ENCODE results near the gene NEURL4.

Gene NEURL4

DNA sequence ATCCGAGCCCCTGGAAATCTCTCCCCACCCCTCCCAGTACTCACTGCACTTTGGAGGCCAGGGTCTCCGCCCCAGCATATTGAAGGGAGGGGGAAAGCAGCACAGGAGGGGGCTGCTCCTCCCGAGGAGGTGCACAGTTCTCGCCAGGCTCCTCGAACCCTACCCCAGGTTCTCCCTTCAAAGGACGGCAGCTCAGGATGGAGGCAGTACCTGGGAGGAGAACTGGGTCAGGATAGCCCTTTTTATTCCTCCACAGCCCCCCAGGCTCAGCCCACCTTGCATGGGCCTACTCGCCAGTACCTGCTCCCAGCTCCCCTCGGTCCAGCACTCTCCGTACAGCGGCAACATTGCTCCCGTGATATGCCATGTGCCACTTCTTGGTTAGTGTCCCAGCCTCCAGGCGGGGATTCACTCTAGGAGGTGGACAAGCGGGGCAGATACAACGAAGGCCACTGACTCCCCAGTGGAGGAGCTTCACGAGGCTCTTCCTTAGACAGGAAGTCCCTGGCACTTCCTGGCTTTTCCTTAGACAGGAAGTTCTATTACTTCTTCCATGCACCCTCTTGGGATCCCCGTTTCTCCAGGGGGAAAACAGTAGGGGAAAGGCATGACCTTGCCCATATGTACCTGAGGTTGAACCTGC lies 11.9 kb downstream of the NEURL4 start:
- no peak overlapping the region for H3K4me3 ChIP-seq (ENCODE audit: low read depth in 1 of 2, low read length in 2 of 2)
- ATAC-seq (ENCODE audit: insufficient read depth, low read depth), result no peak

DNA sequence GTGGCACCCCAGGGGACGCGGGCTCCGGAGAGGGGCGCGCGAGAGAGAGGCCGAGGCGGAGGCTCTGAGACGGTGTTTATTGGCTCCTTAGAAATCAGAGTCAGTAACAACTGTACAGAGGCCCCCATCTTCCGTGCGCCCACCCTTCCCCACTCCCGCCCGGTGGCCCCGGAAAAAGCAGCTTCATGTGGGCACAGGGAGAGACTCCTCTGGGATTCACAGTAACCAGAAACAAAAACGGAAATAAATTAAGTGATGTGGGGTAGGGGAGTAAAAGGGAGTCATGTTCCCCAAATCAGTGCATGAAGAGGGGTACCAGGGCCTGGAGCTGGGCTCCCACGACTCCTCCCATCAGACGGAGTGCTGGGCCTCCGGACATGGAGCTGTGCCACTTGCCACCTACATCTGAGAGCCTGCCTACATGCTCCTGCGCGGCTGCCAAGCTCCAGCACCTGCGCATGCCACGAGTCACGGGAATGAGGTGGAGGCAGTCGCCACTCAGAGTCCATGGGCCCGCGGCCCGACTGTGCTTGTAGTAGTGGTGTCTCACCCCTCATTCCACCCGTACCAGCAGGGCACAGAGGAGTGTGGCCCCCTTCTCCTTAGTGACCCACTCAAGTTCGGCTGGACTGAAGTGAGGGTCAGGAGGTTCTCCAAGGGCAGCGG lies 13.4 kb downstream of the NEURL4 start:
- Histone ChIP-seq H3K4me1 (ENCODE audit: insufficient read depth, low read length) (peaks cover 46% of the 10 kb centered on the region), H3K27me3 (ENCODE audit: insufficient read depth, low read length, poor library complexity) (no peaks in the 10 kb centered on the region), H2AFZ (ENCODE audit: low read depth, low read length) (peak overlapping the region; percentile 73), H3K4me3 (ENCODE audit: low read depth in 1 of 2, low read length in 2 of 2) (peak overlapping the region; percentile 45 to 88), H3K4me2 (ENCODE audit: insufficient read depth, low read length) (peak overlapping the region; percentile 95), H3K27ac (ENCODE audit: low read length) (peak overlapping the region; percentile 75), H3K9ac (ENCODE audit: low read depth, low read length) (peak overlapping the region; percentile 69), H4K20me1 (ENCODE audit: insufficient read depth, low read length) (peaks cover 37% of the 10 kb centered on the region), H3K9me3 (ENCODE audit: insufficient read depth, low read length, severe bottlenecking) (no peaks in the 10 kb centered on the region), H3K36me3 (ENCODE audit: insufficient read depth, low read length) (peaks cover 72% of the 10 kb centered on the region), H3K79me2 (ENCODE audit: insufficient read depth, low read length) (peaks cover 47% of the 10 kb centered on the region)
- DNase-seq (no peak), ATAC-seq (ENCODE audit: insufficient read depth, low read depth) (no peak; the same call in 2 of the 3 replicates)
- TF ChIP-seq, protein P1, sequence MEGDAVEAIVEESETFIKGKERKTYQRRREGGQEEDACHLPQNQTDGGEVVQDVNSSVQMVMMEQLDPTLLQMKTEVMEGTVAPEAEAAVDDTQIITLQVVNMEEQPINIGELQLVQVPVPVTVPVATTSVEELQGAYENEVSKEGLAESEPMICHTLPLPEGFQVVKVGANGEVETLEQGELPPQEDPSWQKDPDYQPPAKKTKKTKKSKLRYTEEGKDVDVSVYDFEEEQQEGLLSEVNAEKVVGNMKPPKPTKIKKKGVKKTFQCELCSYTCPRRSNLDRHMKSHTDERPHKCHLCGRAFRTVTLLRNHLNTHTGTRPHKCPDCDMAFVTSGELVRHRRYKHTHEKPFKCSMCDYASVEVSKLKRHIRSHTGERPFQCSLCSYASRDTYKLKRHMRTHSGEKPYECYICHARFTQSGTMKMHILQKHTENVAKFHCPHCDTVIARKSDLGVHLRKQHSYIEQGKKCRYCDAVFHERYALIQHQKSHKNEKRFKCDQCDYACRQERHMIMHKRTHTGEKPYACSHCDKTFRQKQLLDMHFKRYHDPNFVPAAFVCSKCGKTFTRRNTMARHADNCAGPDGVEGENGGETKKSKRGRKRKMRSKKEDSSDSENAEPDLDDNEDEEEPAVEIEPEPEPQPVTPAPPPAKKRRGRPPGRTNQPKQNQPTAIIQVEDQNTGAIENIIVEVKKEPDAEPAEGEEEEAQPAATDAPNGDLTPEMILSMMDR (IDR thresholded peaks at IDR 0.05; ENCODE audit: borderline replicate concordance, extremely low read depth, low read length, poor library complexity, severe bottlenecking), result no peak
- no peak for TF ChIP-seq EZH2 (IDR thresholded peaks at IDR 0.05; ENCODE audit: borderline replicate concordance, low read depth, low read length, severe bottlenecking)

More for the DNA sequence above, 11.9 kb downstream of the NEURL4 start:
- DNase-seq, result no peak
- no peak for TF ChIP-seq EZH2 (IDR thresholded peaks at IDR 0.05; ENCODE audit: borderline replicate concordance, low read depth, low read length, severe bottlenecking)
- TF ChIP-seq, protein P1 (IDR thresholded peaks at IDR 0.05; ENCODE audit: borderline replicate concordance, extremely low read depth, low read length, poor library complexity, severe bottlenecking), result no peak
- Histone ChIP-seq H3K79me2 (ENCODE audit: insufficient read depth, low read length) (peaks cover 36% of the 10 kb centered on the region), H3K27ac (ENCODE audit: low read length) (no peak overlapping the region), H3K27me3 (ENCODE audit: insufficient read depth, low read length, poor library complexity) (no peaks in the 10 kb centered on the region), H4K20me1 (ENCODE audit: insufficient read depth, low read length) (peaks cover 25% of the 10 kb centered on the region), H3K4me1 (ENCODE audit: insufficient read depth, low read length) (peaks cover 34% of the 10 kb centered on the region), H3K4me2 (ENCODE audit: insufficient read depth, low read length) (no peak overlapping the region), H3K9me3 (ENCODE audit: insufficient read depth, low read length, severe bottlenecking) (no peaks in the 10 kb centered on the region), H3K36me3 (ENCODE audit: insufficient read depth, low read length) (peaks cover 74% of the 10 kb centered on the region), H3K9ac (ENCODE audit: low read depth, low read length) (no peak overlapping the region), H2AFZ (ENCODE audit: low read depth, low read length) (no peak overlapping the region)

DNA sequence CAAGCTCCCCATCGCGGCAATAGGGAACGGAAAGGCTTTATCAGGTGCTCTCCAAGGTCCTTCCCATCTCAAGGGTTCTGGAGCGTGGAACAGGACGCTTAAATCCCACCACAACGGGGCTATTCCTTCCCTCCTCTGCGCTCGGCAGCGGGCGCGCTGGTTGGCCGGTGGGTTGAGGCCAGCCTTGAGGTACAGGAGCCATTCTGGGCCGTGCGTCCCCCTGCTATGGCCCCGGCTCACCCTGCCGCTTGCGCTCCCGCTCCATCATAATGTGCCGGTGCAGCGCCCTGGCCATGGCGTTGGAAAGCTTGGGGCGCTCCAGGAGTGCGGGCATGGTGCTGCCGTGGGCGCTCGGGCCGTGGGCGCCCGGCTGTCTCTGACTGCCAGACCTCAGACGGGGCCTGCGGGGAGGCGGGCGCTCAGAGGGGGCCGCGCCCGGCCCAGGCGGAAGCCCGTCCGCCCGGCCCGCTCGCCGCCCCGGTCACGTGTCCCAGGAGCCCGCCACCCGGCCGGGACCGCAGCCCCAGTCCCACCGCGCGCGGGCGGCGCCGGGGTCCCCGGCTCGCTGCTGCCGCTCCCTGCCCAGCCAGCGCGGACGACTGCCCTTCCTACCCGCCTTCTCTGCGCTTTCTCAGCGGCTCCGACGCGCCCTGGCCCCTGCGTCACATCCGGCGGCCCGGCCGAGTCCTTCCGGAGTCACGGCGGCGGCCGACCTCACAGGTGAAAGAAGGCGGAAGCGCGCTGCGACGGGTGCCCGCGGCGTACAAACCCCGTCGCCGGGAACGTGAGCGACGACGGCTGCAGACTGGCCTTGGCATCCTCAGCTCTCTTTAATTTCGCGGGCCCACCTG lies 14.2 kb downstream of the NEURL4 start, which contains the start of gene GPS2:
Gene GPS2 (minus strand): TSS at position 642 of the 851 bp plus-strand sequence. CDS start 308 bp downstream, at position 334.
- no peaks in the 10 kb centered on the region for H3K9me3 ChIP-seq (ENCODE audit: insufficient read depth, low read length, severe bottlenecking)
- peaks cover 72% of the 10 kb centered on the region for H3K36me3 ChIP-seq (ENCODE audit: insufficient read depth, low read length)
- peaks cover 44% of the 10 kb centered on the region for H4K20me1 ChIP-seq (ENCODE audit: insufficient read depth, low read length)
- H3K79me2 ChIP-seq (ENCODE audit: insufficient read depth, low read length), result peaks cover 55% of the 10 kb centered on the region
- peak; percentile 91 for DNase-seq
- peak within 1 kb of the TSS; percentile 95 for H3K4me2 ChIP-seq (ENCODE audit: insufficient read depth, low read length)
- H3K27ac ChIP-seq (ENCODE audit: low read length), result peak within 1 kb of the TSS; percentile 75
- peaks cover 53% of the 10 kb centered on the region for H3K4me1 ChIP-seq (ENCODE audit: insufficient read depth, low read length)
- H2AFZ ChIP-seq (ENCODE audit: low read depth, low read length), result peak within 1 kb of the TSS; percentile 73
- ATAC-seq (ENCODE audit: insufficient read depth, low read depth), result peak; percentile 79
- H3K27me3 ChIP-seq (ENCODE audit: insufficient read depth, low read length, poor library complexity), result no peaks in the 10 kb centered on the region
- H3K9ac ChIP-seq (ENCODE audit: low read depth, low read length), result peak within 1 kb of the TSS; percentile 69
- H3K4me3 ChIP-seq (ENCODE audit: low read depth in 1 of 2, low read length in 2 of 2), result peak within 1 kb of the TSS; percentile 45 to 88
- TF ChIP-seq, protein P1 (IDR thresholded peaks at IDR 0.05; ENCODE audit: borderline replicate concordance, extremely low read depth, low read length, poor library complexity, severe bottlenecking), result no peak
- TF ChIP-seq EZH2 (IDR thresholded peaks at IDR 0.05; ENCODE audit: borderline replicate concordance, low read depth, low read length, severe bottlenecking), result no peak

Measured in DND-41 (cell line).